Hepatocyte (in vitro differentiated cells): Measurements from ENCODE around the gene PORCN. TPM values are rescaled to one million over a fixed set of nuclear protein-coding genes. Genes with fewer than 3 reads are reported as not detected.
A peak's percentile ranks its signal among the peaks of the same experiment; 100 is the strongest.
"Not testable (repeated sequence)": the region's sequence is repeated elsewhere in the genome, so short reads cannot be mapped to it uniquely, and the experiment has no call there.

ENCODE experiments used
- DNase-seq: peaks from one replicate; pipeline ENCODE4 v3.0.0-alpha.2; 2016; ENCODE audit warnings: low spot score
- H2AFZ ChIP-seq: fragments of 200-600 bp; sonication (generic); 2 replicates; pipeline ENCODE4 v1.6.0; 2016; ENCODE audit warnings: antibody characterized with exemption, mild to moderate bottlenecking
- H3K27ac ChIP-seq: fragments of 200-600 bp; sonication (generic); 2 replicates; pipeline ENCODE4 v1.5.1; 2016; ENCODE audit warnings: mild to moderate bottlenecking
- H3K27me3 ChIP-seq: fragments of 200-600 bp; sonication (generic); 2 replicates; pipeline ENCODE4 v1.6.1; 2016
- H3K36me3 ChIP-seq: fragments of 200-600 bp; sonication (generic); replicated peaks from 2 replicates; pipeline ENCODE4 v1.5.1; 2016; ENCODE audit warnings: low read depth; ENCODE audit not compliant: insufficient read depth
- H3K4me1 ChIP-seq: fragments of 200-600 bp; sonication (generic); 2 replicates; pipeline ENCODE4 v1.5.1; 2016; ENCODE audit warnings: mild to moderate bottlenecking, moderate library complexity; ENCODE audit not compliant: insufficient read depth
- H3K4me2 ChIP-seq: fragments of 200-600 bp; sonication (generic); 2 replicates; pipeline ENCODE4 v1.6.0; 2016
- H3K4me3 ChIP-seq: fragments of 200-600 bp; sonication (generic); 2 replicates; pipeline ENCODE4 v1.5.1; 2016; ENCODE audit warnings: mild to moderate bottlenecking
- H3K79me2 ChIP-seq: fragments of 200-600 bp; sonication (generic); 2 replicates; pipeline ENCODE4 v1.6.0; 2017; ENCODE audit warnings: mild to moderate bottlenecking
- H3K9me2 ChIP-seq: fragments of 200-600 bp; sonication (generic); replicated peaks from 2 replicates; pipeline ENCODE4 v1.6.0; 2017; ENCODE audit warnings: mild to moderate bottlenecking; ENCODE audit not compliant: insufficient read depth
- H3K9me3 ChIP-seq: fragments of 200-600 bp; sonication (generic); 2 replicates; pipeline ENCODE4 v1.5.1; 2016; ENCODE audit warnings: low read depth, mild to moderate bottlenecking
- H4K20me1 ChIP-seq: fragments of 200-600 bp; sonication (generic); 2 replicates; pipeline ENCODE4 v1.6.0; 2016; ENCODE audit warnings: mild to moderate bottlenecking; ENCODE audit not compliant: insufficient read depth, poor library complexity, severe bottlenecking
- CTCF ChIP-seq: fragments of 200-600 bp; sonication (generic); IDR thresholded peaks from 2 replicates; pipeline ENCODE4 v1.5.1; 2016; ENCODE audit warnings: antibody characterized with exemption, mild to moderate bottlenecking; ENCODE audit not compliant: poor library complexity
- EZH2 ChIP-seq: fragments of 200-600 bp; sonication (generic); IDR thresholded peaks from 2 replicates; pipeline ENCODE4 v1.6.1; 2016; ENCODE audit warnings: antibody characterized with exemption, mild to moderate bottlenecking, borderline replicate concordance
- EZH2phosphoT487 ChIP-seq: fragments of 200-600 bp; sonication (generic); IDR thresholded peaks from one replicate; pipeline ENCODE4 v1.6.1; 2018; ENCODE audit warnings: antibody characterized with exemption, mild to moderate bottlenecking, low read depth, moderate library complexity; ENCODE audit not compliant: unreplicated experiment, severe bottlenecking
- WGBS: methylation state at CpG from one replicate; pipeline ENCODE4 v1.1.6; 2016; ENCODE audit warnings: low lambda C conversion rate; ENCODE audit errors: missing lambda C conversion rate; 5-methylcytosine and 5-hydroxymethylcytosine counted together
- polyA plus RNA-seq: library from polyadenylated mRNA; unstranded; fragments of >200 nt; fragmentation: Nextera tagmentation; extraction: Ambion mirVana; gene quantifications from 2 replicates; pipeline ENCODE4 v1.2.1, GENCODE V29; 2016
- total RNA-seq: library from RNA; depleted of rRNA; stranded (reverse); fragments of >200 nt; gene quantifications from 2 replicates; pipeline ENCODE4 v1.2.3, GENCODE V29; 2014

The PORCN gene
- total and polyA plus RNA-seq, 2 experiments from 2014 or later = 7.9 to 12.8 TPM

- no peaks in the 10 kb centered on the region for H4K20me1 ChIP-seq
- no peak overlapping the region for H3K4me3 ChIP-seq
- WGBS = 85% methylated on average over 10 of the region's 10 CpGs
These were observed 32.5 kb downstream of the PORCN start for GRCh38 chrX:48541140-48541814.

GRCh38 chrX:48548871-48549270 lies 40.1 kb downstream of the PORCN start:
- Histone ChIP-seq H3K27me3 (no peaks in the 10 kb centered on the region), H3K9me2 (no peaks in the 10 kb centered on the region), H3K4me3 (no peak overlapping the region), H3K79me2 (no peaks in the 10 kb centered on the region), H3K36me3 (no peaks in the 10 kb centered on the region), H3K27ac (no peak overlapping the region), H4K20me1 (no peaks in the 10 kb centered on the region), H3K9me3 (no peaks in the 10 kb centered on the region), H3K4me2 (no peak overlapping the region), H2AFZ (no peak overlapping the region), H3K4me1 (no peaks in the 10 kb centered on the region)
- DNase-seq = no peak
- 83% methylated on average over 3 of the region's 3 CpGs for WGBS
- TF ChIP-seq CTCF (no peak), EZH2phosphoT487 (no peak), EZH2 (no peak)

More at GRCh38 chrX:48541140-48541814, 32.5 kb downstream of the PORCN start:
- peak overlapping the region; percentile 72 for H3K4me2 ChIP-seq
- H3K27me3 ChIP-seq = no peaks in the 10 kb centered on the region
- H3K79me2 ChIP-seq = peaks cover 9% of the 10 kb centered on the region
- no peak overlapping the region for H2AFZ ChIP-seq
- no peaks in the 10 kb centered on the region for H3K36me3 ChIP-seq
- no peak for TF ChIP-seq EZH2
- no peak for TF ChIP-seq EZH2phosphoT487
- no peak for TF ChIP-seq CTCF
- peaks cover 5% of the 10 kb centered on the region for H3K4me1 ChIP-seq
- no peak overlapping the region for H3K27ac ChIP-seq
- no peaks in the 10 kb centered on the region for H3K9me3 ChIP-seq
- no peak for DNase-seq
- no peaks in the 10 kb centered on the region for H3K9me2 ChIP-seq

- not testable (repeated sequence) for H2AFZ ChIP-seq, H3K27me3 ChIP-seq, H3K4me3 ChIP-seq, H3K9me2 ChIP-seq, H4K20me1 ChIP-seq, H3K9me3 ChIP-seq, H3K79me2 ChIP-seq, DNase-seq, H3K36me3 ChIP-seq, H3K27ac ChIP-seq, H3K4me1 ChIP-seq, H3K4me2 ChIP-seq
- WGBS = 77% methylated on average over 9 of the region's 9 CpGs
These were observed 47.0 kb downstream of the PORCN start for GRCh38 chrX:48555731-48556325.

GRCh38 chrX:48558271-48558670 lies 49.5 kb downstream of the PORCN start:
- H3K36me3 ChIP-seq = no peaks in the 10 kb centered on the region
- no peaks in the 10 kb centered on the region for H3K9me2 ChIP-seq
- H3K4me1 ChIP-seq = no peaks in the 10 kb centered on the region
- H3K9me3 ChIP-seq = no peaks in the 10 kb centered on the region
- H3K27ac ChIP-seq = no peak overlapping the region
- no peaks in the 10 kb centered on the region for H3K27me3 ChIP-seq
- DNase-seq = no peak
- H3K4me2 ChIP-seq = no peak overlapping the region
- TF ChIP-seq EZH2 = no peak
- TF ChIP-seq CTCF = no peak
- no peak for TF ChIP-seq EZH2phosphoT487
- H4K20me1 ChIP-seq = no peaks in the 10 kb centered on the region
- H3K79me2 ChIP-seq = no peaks in the 10 kb centered on the region
- H3K4me3 ChIP-seq = no peak overlapping the region
- WGBS = 97% methylated on average over 4 of the region's 4 CpGs
- no peak overlapping the region for H2AFZ ChIP-seq
